Inferior parietal cortex (tissue), 1 donor: ENCODE data around the gene HADHB.
"Not testable (repeated sequence)": the region's sequence is repeated elsewhere in the genome, so short reads cannot be mapped to it uniquely, and the experiment has no call there.

ENCODE experiments used
- DNase-seq: peaks from one replicate; pipeline ENCODE4 v3.0.0-alpha.2; 2016; ENCODE audit errors: extremely low spot score

The HADHB gene

DNA sequence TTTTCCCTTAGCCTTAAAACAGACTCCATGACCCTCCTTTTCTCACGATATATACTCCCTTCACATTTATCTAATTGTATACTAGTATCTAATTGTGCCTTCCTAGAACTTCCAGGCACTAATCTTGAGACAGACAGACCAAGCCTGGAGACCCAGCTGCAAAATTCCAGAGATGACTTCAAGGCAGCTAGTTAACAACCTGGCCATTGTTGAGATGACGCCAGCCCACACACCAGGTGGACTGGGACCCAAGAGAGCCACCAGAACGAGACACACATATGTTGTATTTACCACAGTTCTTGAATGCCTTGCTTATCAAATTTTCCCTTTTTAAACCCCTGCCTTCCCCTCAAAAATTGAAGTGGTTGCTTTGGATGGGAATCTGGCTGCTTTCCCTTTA is 52.3 kb downstream of the HADHB start:
- DNase-seq = no peak

GRCh38 chr2:26298286-26298637 is 53.5 kb downstream of the HADHB start:
- no peak for DNase-seq

DNA sequence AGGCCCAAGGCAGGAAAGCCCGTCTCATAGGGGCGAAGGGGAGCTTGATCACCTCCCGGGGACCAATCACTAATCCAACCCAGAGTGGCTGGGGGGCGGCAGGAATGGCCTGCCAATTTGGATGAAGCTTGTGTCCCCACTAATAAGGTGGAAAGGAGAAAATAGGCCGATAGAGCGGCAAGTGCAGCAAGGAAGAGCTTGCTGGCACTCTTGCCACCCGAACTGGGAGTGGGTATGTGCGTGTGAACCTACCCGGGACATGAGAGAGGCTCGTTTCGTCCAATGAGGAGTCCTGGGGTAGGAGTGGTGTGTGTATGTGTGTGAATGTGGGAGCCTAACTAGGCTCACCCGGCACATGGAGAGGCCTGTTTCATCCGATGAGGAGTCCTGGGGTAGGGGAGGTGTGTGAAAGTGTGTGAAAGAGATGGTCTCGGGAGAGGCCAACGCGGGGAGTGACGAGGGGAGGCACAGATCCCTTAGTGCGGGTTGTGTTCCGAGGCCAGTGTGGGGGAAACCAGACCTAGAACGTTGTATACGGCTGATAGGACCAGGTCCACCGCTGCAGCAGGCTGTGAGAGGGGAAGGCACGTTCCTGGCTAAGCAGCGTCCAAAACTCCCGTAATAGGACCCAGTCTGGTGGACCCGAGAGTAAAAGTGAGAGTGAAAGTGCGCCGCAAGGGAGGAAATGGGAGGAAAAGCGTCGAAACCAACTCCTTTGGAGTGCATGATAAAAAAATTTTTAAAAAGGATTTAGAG is 54.1 kb downstream of the HADHB start:
- DNase-seq = no peak

DNA sequence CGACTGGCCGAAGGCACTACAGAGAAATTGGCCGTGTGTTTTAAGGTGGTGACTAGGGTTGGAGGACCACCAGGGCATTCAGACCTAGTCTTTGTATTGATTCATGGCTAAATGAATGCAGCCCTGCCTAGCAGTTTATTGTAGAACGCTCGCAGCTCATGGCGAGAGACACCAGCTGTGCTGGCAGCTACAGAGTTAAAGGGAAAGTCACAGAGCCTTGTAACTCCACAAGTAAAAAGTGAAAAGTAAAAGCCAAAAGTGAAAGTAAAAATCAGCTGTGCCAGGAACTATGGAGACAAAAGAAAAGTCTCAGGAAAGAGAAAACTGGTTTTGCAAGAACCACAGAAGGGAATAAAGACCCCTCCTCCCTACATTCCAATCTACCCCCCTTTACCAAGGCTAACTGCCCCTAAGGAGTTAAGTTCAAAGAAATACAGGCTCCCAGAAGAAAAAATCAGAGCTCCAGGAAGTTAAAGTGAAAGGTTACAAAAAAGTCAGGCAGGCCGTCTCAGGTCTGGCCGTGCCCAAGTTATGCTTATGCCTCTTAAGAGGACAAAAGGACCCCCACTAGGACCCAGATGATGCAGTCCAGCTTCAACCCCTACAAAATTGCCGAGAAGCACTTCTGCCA is 54.8 kb downstream of the HADHB start:
- DNase-seq = no peak

DNA sequence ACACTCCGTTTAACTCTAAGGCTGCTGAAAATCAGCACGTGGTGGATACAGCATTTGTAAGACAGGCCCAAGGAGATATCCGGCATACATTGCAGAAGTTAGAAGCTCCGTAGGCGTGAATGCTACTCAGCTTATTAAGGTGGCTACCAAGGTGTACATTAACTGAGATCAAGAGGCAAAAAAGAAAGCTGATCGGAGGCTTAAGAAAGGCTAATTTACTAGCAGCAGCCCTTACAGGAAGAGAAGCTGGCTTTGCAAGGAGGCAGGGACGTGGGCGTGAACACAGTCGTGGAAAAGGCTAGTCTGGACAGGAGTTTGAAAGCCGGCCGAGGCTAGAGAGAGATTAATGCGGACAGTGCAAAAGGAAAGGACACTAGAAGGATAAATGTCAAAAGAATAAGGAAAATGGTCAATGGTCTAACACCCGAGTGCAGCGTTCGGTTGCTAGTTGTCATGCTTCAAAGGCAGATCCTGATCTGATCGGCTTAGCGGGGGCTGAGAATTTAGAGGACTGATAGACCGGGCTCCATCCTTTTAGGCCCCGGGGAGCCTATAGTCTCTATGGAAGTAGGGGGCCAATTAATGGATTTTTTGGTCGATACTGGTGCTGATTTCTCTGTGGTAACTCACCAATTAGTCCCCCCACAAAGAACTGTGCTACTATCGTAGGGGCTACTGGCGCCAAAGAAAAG is 55.6 kb downstream of the HADHB start:
- no peak for DNase-seq

GRCh38 chr2:26302846-26303245 is 58.1 kb downstream of the HADHB start:
- no peak for DNase-seq

- not testable (repeated sequence) for DNase-seq
Measured at GRCh38 chr2:26305094-26305493, 60.4 kb downstream of the HADHB start.

DNA sequence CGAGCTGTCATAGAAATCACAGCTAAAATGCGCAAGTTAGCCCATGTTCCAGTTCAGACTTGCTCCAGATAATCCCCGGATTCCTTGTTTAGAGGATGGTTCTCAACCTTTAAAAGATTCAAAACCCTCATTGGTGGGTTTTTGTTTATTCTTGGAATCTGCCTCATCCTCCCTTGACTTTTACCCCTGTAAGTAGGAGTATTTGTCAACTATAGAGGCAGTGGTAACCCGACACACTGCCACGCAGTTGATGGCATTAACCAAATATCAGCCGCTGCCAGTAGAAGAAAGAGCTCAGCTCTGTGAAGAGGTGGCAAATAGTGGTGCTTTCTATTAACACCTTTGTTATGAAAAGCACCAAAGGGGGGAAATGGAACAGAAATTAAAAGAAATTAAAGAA is 60.8 kb downstream of the HADHB start:
- DNase-seq = no peak

GRCh38 chr2:26309921-26310320 is 65.2 kb downstream of the HADHB start:
- DNase-seq = no peak

DNA sequence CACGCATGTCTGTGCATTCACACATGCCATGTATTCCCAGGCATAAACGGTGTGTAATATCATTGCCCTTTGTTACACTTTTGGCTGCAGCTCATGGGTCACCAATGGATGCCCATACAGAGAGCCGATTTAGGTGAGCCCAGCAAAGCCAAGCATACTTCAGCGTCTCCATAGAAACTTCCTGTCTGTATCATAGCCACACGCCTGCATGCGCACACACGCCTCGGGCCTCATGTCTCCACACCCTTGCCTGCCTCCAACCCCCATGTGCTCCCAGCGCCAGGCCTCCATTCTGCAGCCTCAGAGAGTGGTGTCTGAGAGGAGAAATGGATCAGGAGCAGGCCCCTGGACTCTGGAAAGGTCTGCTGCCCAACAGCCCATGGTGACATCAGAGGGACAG is 67.7 kb downstream of the HADHB start:
- no peak for DNase-seq

- DNase-seq = no peak
Measured at GRCh38 chr2:26313446-26313845, 68.7 kb downstream of the HADHB start.

- no peak for DNase-seq
Measured at GRCh38 chr2:26314243-26314642, 69.5 kb downstream of the HADHB start.

GRCh38 chr2:26316041-26316440 is 71.3 kb downstream of the HADHB start:
- no peak for DNase-seq

DNA sequence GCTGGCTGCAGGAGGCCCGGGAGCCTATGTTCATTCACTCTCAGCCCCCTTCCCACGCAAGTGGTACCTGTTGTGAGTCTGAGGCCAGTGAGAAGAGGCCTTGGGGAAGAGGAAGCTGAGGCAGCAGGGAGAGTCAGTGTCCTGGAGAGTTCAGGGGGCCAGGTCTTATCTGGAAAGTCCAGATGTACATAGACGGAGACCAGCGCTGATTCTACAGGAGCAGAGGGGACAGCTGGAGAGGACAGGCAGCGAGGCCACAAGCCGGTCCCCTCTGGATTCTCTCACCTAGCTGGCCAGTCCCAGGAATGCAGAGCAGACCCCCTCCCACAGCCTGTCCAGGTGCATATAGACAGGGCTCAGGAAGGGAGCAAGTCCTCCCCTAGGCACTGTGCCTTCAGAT is 72.1 kb downstream of the HADHB start:
- DNase-seq = no peak

DNA sequence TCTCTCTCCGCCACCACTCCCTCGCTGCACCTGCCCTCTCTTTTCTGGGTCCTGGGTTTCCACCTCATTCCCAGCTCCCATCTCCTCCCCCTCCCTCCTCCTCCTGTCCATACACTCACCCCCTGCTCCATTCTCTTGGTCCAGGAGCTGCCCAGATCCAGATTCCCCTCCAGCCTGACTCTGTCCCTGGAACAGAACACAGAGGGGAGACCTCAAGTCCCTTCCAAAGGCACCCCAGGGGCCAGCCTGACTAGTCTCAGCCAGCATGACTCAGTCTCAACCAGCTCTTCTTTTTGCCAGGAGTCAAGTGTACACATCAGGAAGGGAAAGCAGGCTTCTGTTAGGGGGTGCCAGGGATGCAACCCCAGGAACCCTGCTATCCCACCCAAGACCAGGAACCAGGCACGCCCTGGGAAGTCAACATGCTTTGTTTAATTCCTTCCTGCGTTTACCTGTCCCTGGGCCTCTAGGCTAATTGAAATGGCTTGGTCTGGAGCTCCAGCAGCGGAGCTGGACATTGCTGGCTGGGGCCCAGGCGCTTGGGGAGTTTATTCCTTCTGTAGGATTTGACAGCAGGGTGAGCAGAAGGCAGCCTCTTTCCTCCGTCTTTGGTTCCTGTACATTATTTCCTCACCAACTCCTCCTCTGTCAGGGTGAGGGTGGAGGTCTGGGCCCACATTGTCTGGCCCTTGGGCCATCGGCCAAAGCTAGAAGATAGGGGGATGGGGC is 72.8 kb downstream of the HADHB start:
- no peak for DNase-seq

- no peak for DNase-seq
Measured at GRCh38 chr2:26318950-26319349, 74.2 kb downstream of the HADHB start.

DNA sequence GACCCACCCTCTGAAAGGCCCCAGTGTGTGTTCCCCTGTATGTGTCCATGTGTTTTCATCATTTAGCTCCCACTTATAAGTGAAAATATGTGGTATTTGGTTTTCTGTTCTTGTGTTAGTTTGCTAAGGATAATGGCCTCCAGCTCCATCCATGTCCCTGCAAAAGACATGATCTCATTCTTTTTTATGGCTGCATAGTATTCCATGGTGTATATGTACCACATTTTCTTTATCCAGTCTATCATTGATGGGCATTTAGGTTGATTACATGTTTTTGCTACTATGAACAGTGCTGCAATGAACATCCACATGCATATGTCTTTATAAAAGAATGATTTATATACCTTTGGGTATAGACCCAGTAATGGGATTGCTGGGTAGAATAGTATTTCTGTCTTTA is 79.7 kb downstream of the HADHB start:
- DNase-seq = not testable (repeated sequence)

DNA sequence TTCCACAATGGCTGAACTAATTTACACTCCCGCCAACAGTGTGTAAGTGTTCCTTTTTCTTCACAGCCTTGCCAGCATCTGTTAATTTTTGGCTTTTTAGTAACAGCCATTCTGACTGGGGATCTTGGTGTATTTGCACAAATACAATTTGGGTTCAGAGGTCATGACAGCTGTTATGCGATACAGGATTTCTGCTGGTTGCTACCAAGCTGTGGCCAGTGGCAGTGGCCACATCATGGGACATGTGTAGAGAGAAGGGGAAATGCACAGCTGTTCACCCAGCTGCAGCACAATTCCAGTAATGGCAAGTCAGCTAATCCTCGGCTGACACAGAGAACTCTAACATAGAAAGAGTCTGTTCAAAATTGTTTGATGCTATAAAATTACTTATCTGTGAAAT is 80.2 kb downstream of the HADHB start:
- no peak for DNase-seq

DNA sequence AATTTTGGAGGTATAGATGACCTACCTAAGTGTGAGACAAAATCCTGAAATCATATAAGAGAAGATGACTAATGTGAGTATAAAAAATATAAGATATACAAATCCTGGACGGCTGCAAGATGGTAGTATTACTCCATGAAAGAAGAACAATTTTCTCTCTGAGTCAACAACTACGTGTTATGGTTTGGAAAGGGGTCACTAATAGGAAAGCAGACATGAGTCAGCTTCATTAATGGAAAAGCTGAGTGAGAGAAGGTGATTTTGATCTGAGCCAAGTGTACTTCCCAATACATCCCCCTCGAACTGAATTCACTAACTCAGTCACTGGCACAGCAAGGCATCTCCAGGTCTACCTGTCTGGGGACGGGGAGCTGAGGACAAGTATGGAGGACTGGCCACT is 81.1 kb downstream of the HADHB start:
- DNase-seq = no peak

DNA sequence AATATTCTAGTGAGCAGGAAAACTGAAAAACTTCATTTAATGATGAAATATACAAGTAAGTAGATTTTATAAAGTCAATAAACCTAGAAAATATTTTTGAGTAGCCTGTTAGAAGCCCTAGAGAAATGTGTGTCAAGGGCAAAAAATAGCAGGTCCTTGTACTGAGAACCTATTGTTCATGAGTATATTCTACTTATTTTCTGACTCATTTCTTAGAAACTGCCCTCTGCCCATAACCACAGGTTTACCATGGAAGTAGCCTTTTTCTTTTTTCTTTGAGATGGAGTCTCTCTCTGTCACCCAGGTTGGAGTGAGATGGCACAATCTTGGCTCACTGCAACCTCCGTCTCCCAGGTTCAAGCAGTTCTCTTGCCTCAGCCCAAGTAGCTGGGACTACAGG is 81.8 kb downstream of the HADHB start:
- no peak for DNase-seq

- no peak for DNase-seq
Measured at GRCh38 chr2:26327291-26328272, 82.8 kb downstream of the HADHB start.
